NOMO-1 treated with dmso at 0.1 percent for 144 hours (cell line): ENCODE data around the gene DDX27.
A peak's percentile ranks its signal among the peaks of the same experiment; 100 is the strongest.

ENCODE experiments used
- DNase-seq: peaks from one replicate; lab custom pipeline; 2025; ENCODE audit not compliant: unreplicated experiment; lab: John Stamatoyannopoulos, UW

Gene DDX27

DNA sequence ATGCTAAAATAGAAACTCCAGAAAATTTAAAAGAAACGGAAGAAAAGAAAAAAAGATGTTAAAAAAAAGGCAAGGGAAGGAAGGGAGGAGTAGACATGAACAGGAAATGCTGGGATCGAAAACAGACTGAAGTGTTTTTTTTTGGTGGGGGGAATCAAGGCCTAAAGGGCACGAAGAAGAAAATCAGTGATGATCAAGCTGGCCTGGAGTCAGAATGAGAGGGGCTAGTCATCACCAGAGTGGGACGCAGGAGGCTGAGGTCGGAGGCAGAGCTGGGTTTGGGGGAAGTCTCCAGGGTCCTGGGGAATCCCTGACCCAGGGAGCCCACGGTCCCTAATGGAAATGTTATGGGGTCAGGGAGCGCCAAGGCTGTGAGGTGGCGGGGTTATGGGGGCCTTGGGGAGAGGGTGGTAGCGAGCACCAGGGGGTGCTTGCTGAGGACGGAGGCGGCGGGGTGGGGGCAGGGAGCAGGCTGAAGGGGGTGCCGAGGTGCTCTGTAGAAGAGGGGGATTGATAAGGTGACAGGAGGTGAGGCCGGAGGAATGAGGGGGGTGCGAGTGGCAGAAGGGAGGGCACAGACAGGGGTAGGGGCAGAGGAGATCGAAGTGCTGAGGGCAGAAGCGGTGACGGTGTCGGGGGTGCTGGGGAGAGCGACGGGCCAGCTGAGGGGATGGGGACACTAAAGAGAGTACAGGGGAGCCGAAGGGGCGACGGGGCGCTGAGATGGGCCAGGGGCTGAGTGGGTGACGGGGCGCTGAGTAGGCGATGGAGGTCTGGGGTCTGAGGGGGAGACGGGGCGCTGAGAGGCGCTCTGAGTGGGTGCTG lies 58.0 kb downstream of the DDX27 start:
- DNase-seq = no peak

DNA sequence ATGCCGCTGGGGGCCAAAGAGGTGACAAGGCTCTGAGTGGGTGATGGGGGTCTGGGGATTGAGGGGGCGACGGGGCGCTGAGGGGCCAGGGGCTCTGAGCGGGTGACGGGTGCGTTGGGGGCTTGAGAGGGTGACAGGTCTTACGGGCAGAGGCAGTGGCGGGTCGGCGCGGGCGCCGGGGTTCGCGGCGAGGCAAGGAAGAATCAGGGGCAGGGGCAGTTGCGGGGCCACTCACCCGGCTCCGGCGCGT lies 58.5 kb downstream of the DDX27 start:
- DNase-seq = no peak

DNA sequence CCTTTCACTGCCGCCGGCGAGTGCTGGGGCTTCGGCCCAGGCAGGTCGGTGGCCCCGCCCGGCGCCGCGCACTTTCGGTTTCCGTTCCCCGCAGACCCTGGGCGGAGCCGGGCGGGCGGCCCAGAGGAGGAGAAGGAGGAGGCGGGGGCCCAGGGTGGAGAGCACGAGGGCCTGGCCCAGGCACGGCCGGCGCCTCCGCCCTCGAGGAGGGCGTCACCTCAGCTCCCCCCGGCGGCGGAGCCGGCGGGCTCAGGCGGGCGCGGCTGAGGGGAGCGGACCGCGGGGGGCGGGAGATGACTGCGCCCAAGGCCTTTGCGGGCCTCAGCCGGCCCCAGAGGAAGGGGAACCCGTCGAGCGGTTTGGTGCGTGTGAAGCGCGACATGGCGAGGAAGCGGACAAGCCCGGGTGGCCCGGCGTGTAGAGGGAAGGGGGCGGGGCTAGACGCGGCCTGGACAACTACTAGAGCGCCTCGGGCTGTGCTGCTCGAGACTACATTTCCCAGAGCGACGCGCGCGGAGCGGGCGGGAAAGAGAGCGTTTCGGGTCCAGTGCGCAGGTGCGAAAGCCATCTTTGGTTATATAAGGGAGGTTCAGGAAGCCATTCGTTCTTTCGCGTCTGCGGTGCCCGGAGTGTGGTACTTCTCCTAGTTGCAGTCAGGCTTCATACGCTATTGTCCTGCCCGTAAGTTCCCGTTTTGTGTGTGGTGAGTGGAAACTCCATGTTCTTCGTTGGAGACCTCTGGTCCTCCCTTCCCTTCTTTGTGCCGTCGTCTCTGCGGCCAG lies 59.0 kb downstream of the DDX27 start, which contains the start of gene ZNFX1:
TSS of gene ZNFX1 (minus strand) at position 22 of the 782 bp plus-strand sequence. CDS start 2,218 bp downstream, outside the sequence.
- peak; percentile 96 for DNase-seq

DNA sequence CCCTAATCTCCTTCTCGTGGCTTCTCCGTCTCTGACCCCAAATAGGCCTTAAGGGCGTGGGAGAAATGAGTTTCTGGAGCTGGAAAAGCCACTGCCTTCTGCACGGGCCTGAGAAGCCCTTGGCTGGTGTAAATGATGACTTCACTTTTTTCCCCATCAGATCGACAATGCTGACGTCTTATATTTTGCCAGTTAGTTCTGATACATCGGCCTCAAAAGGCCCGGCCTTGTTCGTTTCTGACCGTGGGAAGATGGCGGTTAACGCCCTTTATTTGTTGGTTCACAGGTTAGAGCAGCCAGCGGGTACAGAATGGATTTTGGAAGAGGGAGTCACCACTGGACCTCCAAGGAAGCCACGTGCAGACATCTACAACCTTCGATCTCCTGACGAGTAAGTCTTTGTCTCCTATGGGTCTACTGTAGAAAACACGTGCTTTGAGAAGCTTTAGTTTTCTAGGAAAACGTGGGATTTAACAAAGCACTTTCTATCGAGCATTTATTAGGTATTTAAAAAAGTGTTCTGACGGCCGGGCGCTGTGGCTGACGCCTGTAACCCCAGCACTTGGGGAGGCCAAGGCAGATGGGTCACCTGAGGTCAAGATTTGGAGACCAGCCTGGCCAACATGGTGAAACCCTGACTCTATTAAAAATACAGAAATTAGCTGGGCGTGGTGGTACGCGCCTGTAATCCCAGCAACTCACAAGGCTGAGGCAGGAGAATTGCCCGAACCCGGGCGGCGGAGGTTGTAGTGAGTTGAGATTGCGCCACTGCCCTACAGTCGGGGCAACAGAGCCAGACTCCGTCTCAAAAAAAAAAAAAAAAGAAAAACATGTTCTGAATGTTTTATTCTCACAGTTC lies 59.8 kb downstream of the DDX27 start:
- DNase-seq = peak; percentile 48

GRCh38 chr20:49279677-49280462 lies 60.7 kb downstream of the DDX27 start:
- no peak for DNase-seq

- no peak for DNase-seq
Observed at GRCh38 chr20:49280463-49281058, 61.3 kb downstream of the DDX27 start.

GRCh38 chr20:49281059-49281912 lies 62.1 kb downstream of the DDX27 start:
- DNase-seq = peak; percentile 34

DNA sequence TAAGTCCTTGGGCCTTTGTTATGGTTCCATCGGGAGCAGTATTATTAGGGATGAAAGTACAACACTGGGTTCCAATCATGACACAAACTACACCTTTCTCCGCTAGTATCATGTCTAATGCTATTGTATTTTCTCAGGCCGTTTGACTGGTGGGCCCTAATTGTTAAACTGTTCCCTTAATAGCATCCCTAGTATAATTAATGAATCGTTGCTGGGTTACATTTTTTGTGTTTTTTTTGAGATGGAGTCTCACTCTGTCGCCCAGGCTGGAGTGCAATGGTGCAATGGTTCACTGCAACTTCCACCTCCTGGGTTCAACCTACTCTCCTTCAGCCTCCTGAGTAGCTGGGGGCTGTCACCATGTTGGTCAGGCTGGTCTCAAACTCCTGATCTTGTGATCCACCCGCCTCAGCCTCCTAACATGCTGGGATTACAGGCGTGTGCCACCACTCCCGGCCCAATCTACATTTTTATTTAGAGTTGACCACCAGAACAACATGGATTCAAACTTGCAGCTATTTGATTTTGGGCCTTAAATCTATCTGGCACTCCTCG lies 62.8 kb downstream of the DDX27 start:
- DNase-seq = no peak

DNA sequence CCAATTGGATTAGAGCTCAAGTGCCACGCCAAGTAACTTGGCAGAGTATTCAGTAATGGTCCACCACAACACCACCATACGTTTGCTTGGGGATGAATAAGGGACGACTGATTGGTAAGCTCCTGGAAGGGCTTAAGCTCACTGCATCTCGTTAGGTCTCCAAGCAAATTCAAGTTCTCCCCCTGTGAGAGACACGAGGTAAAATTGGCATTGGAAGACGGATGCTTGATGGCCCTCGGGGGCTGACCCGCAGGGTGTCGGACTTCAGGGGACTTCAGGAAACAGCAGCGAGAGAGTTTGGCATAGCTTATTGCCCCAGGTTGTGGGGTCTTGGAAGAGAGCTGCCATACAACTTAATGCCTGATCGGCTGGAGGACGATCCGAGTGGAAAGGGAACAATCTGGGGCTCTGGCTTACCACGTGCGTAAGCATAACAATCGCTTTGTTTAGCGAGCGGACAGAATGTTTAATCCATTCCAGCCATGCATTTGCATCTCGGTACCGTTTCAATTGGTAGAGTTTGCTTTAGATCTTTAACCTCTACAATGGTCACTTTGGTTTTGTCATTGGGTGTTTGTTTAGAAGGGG lies 63.5 kb downstream of the DDX27 start:
- DNase-seq = no peak

DNA sequence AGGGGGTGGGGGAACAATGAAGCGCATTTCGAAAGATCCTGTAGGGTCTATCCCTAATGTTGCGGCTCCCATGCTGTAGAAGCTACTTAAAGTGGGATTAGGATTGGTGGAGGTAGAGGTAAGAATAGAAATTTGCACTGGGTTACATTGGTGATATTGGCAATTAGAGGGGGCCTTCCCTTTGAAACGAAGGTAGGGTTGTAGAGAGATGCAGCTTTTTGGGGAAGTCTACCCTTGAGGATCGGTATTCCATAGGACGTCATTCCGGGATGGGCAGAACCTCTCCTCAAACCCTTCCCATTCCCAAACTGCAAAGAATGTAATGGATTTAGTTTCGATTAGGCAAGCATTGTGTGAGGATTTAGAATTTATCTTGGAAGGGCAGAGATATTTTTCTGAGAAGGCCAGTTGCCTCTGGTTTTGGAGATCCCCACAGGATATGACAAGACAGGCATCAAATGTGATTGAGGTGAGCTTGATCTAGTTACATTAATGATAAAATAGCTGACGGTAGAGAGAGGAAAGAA lies 64.0 kb downstream of the DDX27 start:
- DNase-seq = no peak

GRCh38 chr20:49283703-49284625 lies 64.7 kb downstream of the DDX27 start:
- DNase-seq = no peak

DNA sequence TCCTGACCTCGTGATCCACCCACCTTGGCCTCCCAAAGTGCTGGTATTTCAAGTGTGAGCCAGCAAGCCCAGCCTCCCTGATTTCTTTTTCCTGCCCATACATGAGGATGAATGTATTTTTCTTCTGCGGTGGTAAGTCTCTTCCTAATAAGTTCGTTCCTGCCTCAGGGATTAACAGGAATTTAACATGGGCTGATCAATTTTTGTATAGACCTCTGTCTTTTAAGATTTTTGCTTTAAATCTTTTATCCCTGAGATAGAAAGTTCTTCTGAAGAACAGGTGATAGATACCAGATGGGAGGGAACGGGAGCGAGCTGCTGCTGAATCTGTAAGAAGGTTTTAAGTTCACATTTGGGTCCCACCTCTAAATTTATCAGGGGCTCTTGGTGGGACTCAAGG lies 65.6 kb downstream of the DDX27 start:
- DNase-seq = no peak

GRCh38 chr20:49285233-49285668 lies 66.0 kb downstream of the DDX27 start:
- no peak for DNase-seq

GRCh38 chr20:49285813-49286494 lies 66.7 kb downstream of the DDX27 start:
- no peak for DNase-seq

- DNase-seq = no peak
Observed at GRCh38 chr20:49286689-49287551, 67.7 kb downstream of the DDX27 start.
